Measurements from ENCODE around the gene SPHKAP. TPM values are rescaled to one million over a fixed set of nuclear protein-coding genes. Genes with fewer than 3 reads are reported as not detected.
A peak's percentile ranks its signal among the peaks of the same experiment; 100 is the strongest.
"Not testable (repeated sequence)": the region's sequence is repeated elsewhere in the genome, so short reads cannot be mapped to it uniquely, and the experiment has no call there.

The SPHKAP gene, protein sequence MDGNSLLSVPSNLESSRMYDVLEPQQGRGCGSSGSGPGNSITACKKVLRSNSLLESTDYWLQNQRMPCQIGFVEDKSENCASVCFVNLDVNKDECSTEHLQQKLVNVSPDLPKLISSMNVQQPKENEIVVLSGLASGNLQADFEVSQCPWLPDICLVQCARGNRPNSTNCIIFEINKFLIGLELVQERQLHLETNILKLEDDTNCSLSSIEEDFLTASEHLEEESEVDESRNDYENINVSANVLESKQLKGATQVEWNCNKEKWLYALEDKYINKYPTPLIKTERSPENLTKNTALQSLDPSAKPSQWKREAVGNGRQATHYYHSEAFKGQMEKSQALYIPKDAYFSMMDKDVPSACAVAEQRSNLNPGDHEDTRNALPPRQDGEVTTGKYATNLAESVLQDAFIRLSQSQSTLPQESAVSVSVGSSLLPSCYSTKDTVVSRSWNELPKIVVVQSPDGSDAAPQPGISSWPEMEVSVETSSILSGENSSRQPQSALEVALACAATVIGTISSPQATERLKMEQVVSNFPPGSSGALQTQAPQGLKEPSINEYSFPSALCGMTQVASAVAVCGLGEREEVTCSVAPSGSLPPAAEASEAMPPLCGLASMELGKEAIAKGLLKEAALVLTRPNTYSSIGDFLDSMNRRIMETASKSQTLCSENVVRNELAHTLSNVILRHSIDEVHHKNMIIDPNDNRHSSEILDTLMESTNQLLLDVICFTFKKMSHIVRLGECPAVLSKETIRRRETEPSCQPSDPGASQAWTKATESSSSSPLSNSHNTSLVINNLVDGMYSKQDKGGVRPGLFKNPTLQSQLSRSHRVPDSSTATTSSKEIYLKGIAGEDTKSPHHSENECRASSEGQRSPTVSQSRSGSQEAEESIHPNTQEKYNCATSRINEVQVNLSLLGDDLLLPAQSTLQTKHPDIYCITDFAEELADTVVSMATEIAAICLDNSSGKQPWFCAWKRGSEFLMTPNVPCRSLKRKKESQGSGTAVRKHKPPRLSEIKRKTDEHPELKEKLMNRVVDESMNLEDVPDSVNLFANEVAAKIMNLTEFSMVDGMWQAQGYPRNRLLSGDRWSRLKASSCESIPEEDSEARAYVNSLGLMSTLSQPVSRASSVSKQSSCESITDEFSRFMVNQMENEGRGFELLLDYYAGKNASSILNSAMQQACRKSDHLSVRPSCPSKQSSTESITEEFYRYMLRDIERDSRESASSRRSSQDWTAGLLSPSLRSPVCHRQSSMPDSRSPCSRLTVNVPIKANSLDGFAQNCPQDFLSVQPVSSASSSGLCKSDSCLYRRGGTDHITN (N-terminal part only)
- 10 to 100 TPM; 12.6 to 34.3 (median 20.9) TPM for polyA plus RNA-seq (ENCODE audit: insufficient read length in 10 of 10)
- long read RNA-seq, donor 1, full-length matches to known transcripts: 1 of 1 reads
- long read RNA-seq, donor 1, partial matches to known transcripts: 0 of 1 reads
- long read RNA-seq, donor 1, other reads (novel, unspliced or antisense): 0 of 1 reads
- long read RNA-seq, donor 2, partial matches to known transcripts: 6 of 6 reads
- long read RNA-seq, donor 2, other reads (novel, unspliced or antisense): 0 of 6 reads
- long read RNA-seq, donor 3: 0 reads
- long read RNA-seq, donor 4, full-length matches to known transcripts: 2 of 13 reads
- long read RNA-seq, donor 4, partial matches to known transcripts: 11 of 13 reads
- long read RNA-seq, donor 4, other reads (novel, unspliced or antisense): 0 of 13 reads
- long read RNA-seq, donor 5, partial matches to known transcripts: 10 of 10 reads
- long read RNA-seq, donor 5, other reads (novel, unspliced or antisense): 0 of 10 reads
- long read RNA-seq, donor 6: 0 reads
- long read RNA-seq, donor 7: 0 reads
- long read RNA-seq, donor 8, full-length matches to known transcripts: 1 of 1 reads
- long read RNA-seq, donor 8, partial matches to known transcripts: 0 of 1 reads
- long read RNA-seq, donor 8, other reads (novel, unspliced or antisense): 0 of 1 reads
- long read RNA-seq, donor 9: 0 reads

DNA sequence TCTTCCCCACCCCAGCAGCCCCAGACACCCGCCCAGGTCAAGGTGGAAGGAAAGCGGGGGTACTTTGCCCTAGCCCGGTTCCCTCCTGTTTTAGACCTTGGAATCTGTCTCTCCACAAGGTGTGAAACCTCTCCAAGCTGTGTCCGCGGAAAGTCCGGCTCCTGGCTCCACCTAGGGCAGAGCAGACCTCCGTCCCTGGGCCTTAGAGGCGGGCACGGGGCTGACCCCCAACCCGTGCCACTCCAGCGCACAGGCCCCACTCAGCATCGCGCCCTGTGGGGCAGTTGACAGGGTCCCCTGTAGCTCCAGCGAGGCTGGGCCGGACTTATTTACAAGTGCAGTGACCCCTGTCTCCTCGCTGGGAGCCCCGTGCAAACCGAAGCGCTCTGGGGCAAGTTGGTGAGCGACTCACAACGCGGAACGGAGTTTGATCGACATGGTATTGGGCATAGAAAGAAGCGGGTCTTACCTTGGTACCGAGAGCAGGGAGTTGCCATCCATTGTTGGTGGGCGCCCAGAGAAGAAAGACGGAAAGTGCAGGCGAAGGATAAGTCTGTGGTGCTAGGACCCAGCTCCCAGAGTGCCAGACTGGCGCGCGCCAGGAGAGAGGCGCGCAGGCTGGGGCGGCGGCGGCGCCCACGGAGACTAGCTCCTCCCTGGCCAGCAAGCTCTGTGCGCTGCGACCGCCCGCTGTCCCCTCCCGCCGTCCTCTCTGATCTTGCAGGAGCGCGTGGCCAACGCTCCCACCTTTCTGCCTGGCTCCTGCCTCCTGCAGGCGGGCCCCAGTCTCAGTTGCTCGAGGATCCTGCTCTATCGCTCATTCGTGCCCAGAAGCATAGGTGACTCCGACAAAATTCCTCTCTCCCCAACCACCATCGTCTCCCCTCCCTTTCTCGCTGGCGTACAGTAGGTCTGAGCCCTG, at the start of gene SPHKAP:
SPHKAP (minus strand) TSS at position 590 of the 922 bp plus-strand sequence; CDS start at position 501, 89 bp downstream.
- peak; percentile 8 to 41 (median 17) for DNase-seq

DNA sequence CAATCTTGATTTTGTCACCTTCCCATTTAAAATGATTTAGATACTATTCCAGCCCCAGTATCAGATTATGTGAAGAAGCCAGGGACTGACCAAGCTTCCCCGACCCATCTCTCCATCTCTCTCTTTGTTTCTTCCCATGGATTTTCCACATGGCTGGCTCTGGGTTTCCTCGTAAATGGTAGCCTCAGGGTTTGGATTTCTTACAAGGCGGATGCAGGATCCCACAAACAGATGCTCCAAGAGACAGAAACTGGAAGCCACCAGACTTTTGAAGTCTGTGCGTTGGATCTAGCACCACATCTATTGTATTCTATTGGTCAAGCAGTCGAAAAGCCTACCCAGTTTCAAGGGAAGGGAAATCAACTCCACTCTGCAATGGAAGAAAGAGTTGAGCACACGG, 46.0 kb upstream of the SPHKAP start:
- no peak for DNase-seq

DNA sequence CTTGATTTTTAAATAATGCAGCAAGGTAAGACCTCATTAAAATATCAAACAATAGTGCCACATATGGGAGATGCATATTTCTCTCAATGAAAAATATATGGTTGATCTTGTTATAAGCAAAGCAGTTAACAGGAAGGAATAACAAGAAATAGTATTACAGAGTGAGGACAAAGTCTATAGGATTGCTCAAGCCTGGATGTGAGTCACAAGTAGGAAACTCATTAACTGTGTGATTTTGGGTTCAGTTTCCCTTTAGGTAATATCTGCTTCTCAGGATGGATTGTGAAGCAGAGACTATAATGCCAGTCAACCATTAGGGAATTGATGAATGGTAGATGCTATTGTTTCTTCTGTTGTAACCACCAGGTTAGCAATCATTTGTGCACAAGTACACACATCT, 42.9 kb upstream of the SPHKAP start:
- DNase-seq: no peak

DNA sequence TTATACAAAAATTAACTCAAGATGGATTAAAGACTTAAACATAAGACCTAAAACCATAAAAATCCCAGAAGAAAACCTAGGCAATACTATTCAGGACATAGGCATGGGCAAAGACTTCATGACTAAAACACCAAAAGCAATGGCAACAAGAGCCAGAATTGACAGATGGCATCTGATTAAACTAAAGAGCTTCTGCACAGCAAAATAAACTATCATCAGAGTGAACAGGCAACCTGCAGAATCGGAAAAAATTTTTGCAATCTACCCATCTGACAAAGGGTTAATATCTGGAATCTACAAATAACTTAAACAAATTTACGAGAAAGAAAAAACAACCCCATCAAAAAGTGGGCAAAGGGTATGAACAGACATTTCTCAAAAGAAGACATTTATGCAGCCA, 37.1 kb upstream of the SPHKAP start:
- not testable (repeated sequence) for DNase-seq

DNA sequence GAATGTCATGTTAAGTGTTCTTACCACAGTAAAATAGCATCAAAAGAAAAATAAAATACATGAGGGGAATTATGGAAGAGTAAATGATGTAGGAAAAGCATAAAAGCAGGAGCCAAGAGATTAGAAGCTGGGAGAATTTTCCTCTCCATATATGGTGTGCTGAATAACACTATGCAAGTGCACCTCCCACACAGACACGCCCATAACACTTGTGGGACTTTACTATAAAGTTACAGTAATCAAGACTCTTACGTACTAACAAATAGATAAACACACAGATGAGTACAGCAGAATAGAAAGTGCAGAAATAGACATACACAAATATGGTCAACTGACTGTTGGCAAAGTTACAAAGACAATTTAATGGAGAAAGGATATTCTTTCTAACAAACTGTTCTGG, 16.0 kb upstream of the SPHKAP start:
- DNase-seq: no peak

DNA sequence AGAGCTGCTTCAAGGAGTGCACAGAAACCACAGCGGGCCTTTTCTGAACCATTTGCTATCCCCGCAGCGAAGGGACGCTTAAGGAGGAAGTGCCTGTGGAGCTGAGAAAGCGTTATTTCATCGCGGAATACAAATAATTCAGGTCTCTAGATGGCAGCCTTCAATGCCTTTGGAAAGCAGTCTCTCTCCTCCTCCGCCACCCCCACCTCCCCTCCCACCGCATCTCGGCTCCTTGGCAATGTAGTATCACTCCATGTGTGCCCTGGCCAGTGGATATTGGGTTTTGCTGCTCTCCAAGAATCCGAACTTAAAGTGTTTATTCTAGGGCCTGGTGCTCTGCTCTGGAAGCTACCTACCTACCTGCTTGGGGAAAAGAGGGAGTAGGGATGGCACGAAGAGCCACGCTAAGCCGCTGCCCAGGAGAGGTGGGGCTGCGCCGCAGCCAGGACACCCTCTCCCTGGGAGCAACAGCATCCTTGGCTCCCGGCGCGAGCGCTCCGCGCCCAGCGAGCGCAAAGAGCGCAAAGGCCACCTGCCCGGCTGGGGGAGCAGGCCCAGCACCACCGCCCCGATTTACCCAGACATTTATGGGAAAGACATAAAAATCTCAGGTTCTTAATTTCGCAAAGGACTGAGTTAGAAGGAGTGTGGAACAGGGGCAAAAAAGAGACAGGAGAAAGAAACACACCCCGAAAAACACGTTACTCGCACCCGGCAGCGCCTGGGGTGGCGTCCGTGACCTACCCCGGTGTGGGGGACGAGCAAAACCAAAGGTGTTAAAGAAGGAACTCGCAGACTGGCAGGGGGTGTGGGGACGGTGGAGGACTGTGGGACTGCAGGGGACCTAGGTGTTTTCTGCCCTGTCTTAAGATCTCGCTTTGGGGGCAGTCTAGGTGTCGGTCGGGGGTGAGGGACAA, 1.0 kb downstream of the SPHKAP start:
- DNase-seq: peak; percentile 6 to 36 (median 15)

DNA sequence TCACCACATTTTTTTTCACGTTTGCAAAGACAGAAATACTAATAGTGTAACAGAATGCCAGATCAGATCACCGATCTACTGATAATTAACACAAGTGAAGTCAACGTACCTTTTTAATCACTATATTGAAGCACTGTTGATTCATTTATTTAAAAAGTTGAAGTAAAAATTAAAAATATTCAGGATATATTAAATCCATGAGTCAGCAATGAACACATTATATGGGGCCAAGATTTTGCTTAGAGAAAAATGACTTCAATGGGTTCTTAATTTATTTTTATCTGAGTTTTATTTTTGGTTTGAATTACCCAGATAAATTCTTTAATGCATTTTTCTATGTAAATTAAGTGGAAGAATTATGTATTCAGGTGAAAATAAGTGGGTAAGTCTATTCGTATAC, 14.2 kb downstream of the SPHKAP start:
- no peak for DNase-seq

DNA sequence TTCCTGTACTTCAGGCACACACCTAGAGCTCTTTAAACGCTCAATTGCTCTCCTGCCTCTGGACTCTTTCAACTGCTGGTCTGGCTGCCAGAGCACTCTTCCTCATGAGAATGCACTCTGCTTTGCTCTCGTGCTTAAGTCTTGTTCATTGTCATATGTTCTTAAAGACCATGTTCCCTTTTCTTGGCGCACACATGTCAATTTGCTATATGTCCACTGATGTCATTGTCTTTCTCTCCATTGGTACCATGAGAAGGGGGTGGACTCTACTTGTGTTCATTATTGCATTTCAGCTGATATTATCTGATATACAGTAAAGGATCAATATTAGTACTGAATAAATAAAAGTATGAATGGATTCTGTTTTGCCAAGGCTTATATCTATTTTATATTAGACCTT, 16.8 kb downstream of the SPHKAP start:
- no peak for DNase-seq

DNA sequence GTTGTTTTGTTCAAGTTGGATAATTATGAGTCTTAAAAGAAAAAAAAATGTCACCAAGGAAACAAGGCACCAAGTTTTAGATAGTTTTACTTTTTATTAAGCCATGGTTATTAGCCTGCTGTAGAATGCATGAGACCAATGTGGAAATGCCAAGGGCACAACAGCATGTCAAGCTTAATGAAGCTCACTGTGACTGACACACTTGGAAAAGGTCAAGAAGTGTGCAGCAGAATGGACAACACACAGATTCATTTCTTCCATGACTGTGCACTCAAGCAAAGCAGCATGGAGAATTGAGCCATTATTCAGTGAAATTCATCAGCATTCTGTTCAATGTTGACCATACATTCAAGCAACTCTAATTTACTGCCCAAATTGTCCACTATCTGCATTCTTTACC, 23.6 kb downstream of the SPHKAP start:
- DNase-seq: no peak

DNA sequence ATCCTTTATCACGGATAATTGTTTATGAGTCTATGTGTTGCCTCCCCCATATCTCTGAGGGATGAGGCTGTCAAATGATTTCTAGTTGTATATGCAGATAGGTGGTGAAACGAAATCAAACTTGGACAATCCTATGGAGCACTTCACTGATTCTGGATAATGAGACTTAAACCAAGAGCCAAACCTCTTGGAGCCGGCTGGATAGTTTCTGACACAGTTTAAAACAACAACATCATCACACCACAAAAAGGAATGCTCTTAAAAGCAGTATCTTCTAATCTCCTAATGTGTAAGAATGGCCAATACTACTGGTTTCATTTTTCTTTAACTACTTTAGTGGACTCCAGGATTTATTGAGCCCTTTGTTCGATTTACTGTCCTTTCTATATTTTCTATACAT, 36.5 kb downstream of the SPHKAP start:
- DNase-seq: no peak

DNA sequence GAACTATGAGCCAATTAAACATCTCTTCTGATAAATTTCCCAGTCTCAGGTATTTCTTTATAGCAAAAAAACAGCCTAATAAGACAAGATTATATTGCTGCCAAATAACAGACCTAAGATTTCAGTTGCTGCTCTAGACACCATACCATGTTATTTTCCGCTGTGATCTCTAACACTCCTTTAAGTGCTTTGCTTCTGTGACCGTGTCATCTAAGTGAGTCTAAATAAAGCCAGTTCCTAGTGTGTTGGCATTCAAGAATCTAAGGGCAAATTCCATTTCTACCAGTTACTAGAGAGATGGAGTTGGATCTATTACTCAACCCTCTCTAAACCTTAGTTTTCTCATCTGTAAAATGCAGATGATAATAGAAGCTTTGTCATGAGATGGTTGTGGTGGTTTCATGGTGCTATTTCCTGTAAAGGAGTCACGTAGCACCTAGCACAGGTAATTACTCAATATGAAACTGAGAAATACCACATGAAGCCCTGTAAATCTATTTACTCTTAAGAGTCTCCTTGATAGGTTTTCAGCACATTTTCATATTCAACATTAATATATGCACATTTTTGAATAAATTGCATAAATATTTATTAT, 40.5 kb downstream of the SPHKAP start:
- DNase-seq: no peak

DNA sequence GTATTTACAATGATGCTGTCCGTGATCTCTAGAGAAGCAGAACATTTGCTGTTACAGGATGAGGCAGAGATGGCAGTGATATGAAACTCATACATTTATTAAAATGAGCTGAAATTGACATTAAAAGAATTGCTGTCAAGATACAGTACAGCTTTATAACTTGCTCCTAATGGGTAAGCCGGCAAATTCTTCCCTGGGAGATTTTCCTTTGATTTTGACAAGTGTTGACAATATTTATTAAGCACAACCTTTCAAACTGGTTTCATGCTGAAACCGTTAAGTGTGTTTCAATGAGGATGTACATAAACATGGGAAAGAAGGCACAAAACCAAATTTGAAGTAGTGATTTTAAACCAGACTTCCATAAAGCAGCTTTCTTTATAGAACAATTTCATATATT, 45.5 kb downstream of the SPHKAP start:
- DNase-seq: no peak

DNA sequence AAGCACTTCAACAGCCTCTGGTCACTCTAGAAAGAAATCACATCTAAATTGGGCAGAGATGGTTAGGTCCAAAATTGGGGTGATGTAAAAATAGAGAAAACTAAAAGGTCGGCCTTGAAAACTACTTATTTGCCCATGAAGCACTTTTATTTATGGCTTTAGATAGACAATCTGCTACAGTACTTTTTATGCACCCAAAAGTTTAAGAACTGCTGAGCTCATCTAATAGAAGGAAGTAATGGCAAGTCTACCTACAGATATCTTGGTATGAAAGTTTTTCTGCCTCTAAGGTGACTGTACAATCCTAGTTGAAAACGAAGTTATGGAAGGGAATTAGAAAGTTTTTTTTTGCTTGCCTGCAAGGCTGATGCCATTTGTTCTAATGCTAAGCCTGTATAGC, 46.2 kb downstream of the SPHKAP start:
- no peak for DNase-seq

DNA sequence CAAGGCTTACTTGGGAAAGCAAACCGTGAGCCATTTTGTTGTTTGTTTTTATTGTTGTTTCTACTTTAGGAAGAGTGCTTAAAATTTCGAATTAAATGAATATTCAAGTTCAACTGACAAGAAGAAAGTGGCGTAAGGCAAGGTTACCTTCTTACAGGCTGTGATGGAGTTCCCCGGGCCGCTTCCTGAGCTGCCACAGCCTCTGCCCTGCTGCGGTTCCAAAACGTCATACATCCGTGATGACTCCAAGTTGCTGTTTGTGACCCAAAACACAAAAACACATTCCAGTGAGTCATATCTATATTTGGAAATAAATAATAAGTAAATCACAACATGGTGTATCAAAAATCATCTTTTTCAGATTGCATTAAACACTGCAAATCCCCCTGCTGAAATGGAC, 49.7 kb downstream of the SPHKAP start:
- DNase-seq: no peak

DNA sequence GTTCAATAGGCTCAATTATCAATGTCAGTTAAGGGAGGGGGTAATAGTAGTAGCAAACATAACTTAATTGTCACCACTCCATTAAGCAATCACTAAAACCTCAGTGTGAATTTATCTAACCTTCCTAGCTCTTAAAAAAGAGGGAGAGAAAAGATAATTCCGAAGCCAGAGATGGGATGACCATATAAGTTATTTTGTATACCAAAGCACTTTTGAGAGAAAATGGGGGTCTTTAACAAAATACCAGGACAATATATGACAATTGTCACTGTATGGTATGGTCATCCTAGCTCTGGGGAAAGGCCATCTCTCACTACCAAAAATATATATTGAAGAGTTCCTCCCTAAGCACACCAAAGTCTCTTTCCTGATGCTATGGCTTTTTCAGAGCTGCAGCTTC, 55.1 kb downstream of the SPHKAP start:
- DNase-seq: no peak

DNA sequence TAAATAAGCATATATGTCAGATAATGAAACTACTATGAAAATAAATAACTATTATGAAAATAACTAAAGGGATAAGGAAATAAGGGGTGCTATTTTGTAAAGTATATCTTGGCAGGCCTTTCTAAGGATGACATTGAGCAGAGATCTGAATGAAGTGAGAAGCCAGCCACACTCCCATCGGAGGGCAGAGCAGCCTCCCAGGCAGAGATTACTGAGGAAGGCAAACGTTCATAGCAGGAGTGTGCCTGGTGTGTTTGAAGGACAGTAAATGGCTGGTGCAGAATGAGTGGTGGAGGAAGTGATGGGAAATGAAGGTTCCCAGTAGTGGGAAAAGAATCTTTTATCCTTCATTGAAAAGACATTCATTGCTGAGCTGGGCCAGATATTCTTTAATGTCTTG, 62.5 kb downstream of the SPHKAP start:
- no peak for DNase-seq

DNA sequence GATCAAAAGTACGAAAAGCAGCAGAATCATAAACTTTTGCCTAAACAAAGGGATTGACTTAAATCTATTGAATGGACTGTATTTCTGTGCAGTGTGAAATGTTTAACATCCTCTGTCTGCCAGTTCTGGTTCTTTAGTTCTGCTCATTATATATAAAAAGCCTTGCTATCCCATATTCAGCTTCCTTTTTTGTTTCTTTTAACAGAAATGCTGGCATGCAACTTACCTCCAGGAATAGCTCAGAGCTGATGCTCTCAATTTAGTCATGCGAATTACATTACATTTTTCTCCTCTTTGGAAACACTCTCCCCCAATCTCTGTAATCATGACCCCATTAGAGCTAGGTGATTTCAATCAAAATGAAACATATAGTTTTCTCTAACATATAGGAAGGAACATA, 73.6 kb downstream of the SPHKAP start:
- peak in 1 of 3 donors; percentile 4 for DNase-seq

All from muscle of back (tissue), 13 donors.